Measurements from ENCODE around the gene KCNN1. TPM values are rescaled to one million over a fixed set of nuclear protein-coding genes. Genes with fewer than 3 reads are reported as not detected.

KCNN1 gene
- total and polyA plus RNA-seq, 2 of the 4 experiments (the other 2 are of a cell fraction): 0.09 TPM; not detected in 1

GRCh38 chr19:18016209-18016910 is 49.5 kb downstream of the KCNN1 start:
- intact Hi-C loops (cut with micrococcal nuclease): no loop called here

More at GRCh38 chr19:18016209-18016910, 49.5 kb downstream of the KCNN1 start:
- H3K4ac ChIP-seq (ENCODE audit: low read depth, low read length): no peak overlapping the region
- 85% methylated on average over 8 of the region's 14 CpGs; no CpG with 5 or more reads in 1 of the 2 experiments for WGBS, 2 experiments (ENCODE audit: extremely low coverage in 2 of 2, insufficient read length in 1 of 2)
- H2AK9ac ChIP-seq (replicated peaks; ENCODE audit: low read depth, low read length, poor library complexity): no peak overlapping the region
- no peak overlapping the region for H3K4me3 ChIP-seq (ENCODE audit: insufficient read depth, low read depth, low read length)
- in situ Hi-C loops (cut with MboI; ENCODE audit: low sequenced_read_pairs): loop anchor here (5.0 kb wide), 1 partner anchor 41 kb away; no protein-coding TSS in a partner anchor
- TF ChIP-seq FOS (IDR thresholded peaks at IDR 0.05; ENCODE audit: low read depth, low read length) (no peak), BHLHE40 (IDR thresholded peaks at IDR 0.05; ENCODE audit: low read depth, low read length) (no peak), POLR2A (IDR thresholded peaks at IDR 0.05; ENCODE audit: low read depth, low read length) (no peak), RFX5 (IDR thresholded peaks at IDR 0.05; ENCODE audit: low read depth, low read length) (no peak)
- H3K4me2 ChIP-seq (ENCODE audit: low read depth, low read length): no peak overlapping the region
- no peak for ATAC-seq (ENCODE audit: low read depth)
- H4K8ac ChIP-seq (ENCODE audit: low read depth in 2 of 2, low read length in 2 of 2): no peak overlapping the region
- H2AFZ ChIP-seq (replicated peaks; ENCODE audit: low read length, poor library complexity): no peak overlapping the region
- no peak overlapping the region; the same call in 1 of the 2 replicates for H3K56ac ChIP-seq (ENCODE audit: extremely low read depth, insufficient read depth, low read length)
- no peak overlapping the region for H4K91ac ChIP-seq (ENCODE audit: insufficient read depth, low read depth, low read length)
- ChIA-PET POLR2A (ENCODE audit: unreplicated experiment) (no interaction called here), CTCF (interaction anchor here (0.6 to 0.7 kb wide), 2 partner anchors 254 to 627 kb away, joined by 3 to 4 read pairs; no protein-coding TSS in a partner anchor)
- H2BK20ac ChIP-seq (ENCODE audit: low read depth, low read length): no peak overlapping the region
- dilution Hi-C loops (cut with HindIII; ENCODE audit: low sequenced_read_pairs, unreplicated experiment): no loop called here
- no peak overlapping the region for H4K5ac ChIP-seq (ENCODE audit: low read depth, low read length)
- H2BK15ac ChIP-seq (ENCODE audit: low read depth, low read length): no peak overlapping the region
- H2BK120ac ChIP-seq (ENCODE audit: low read depth, low read length): no peak overlapping the region
- H3K23ac ChIP-seq (ENCODE audit: low read depth, low read length): no peak overlapping the region
- H3K18ac ChIP-seq (ENCODE audit: low read depth, low read length): no peak overlapping the region
- H3K36me3 ChIP-seq (ENCODE audit: control insufficient read depth, insufficient read depth, low read length): peaks cover 15% of the 10 kb centered on the region
- H3K9me3 ChIP-seq (ENCODE audit: control insufficient read depth, insufficient read depth, low read length): no peaks in the 10 kb centered on the region
- no peaks in the 10 kb centered on the region for H3K27me3 ChIP-seq (ENCODE audit: control insufficient read depth, insufficient read depth, low read length)
- H3K9ac ChIP-seq (ENCODE audit: low read depth, low read length): no peak overlapping the region
- peak overlapping the region; percentile 23; the same call in 1 of the 2 replicates for H2AK5ac ChIP-seq (ENCODE audit: low read depth, low read length)
- no peak overlapping the region for H3K14ac ChIP-seq (replicated peaks; ENCODE audit: low read depth, low read length)
- no TSS peak for BruUV-seq (replicated peaks)
- no peak for DNase-seq
- H3K4me1 ChIP-seq (ENCODE audit: control insufficient read depth, insufficient read depth, low read length): peaks cover 13% of the 10 kb centered on the region
- 0 out of 4 replicates have a peak, but pooled peaks cover 0 to 2% of the 10 kb centered on the region in 2 experiments for H3K79me1 ChIP-seq (ENCODE audit: low read depth in 1 of 2, low read length in 2 of 2)
- no peak overlapping the region for H3K27ac ChIP-seq (ENCODE audit: insufficient read depth, low read length)
- H4K20me1 ChIP-seq (ENCODE audit: insufficient read depth, low read length): no peaks in the 10 kb centered on the region
- peaks cover 9% of the 10 kb centered on the region for H3K9me1 ChIP-seq (ENCODE audit: insufficient read depth, low read length)
- no peak overlapping the region for H2BK5ac ChIP-seq (ENCODE audit: low read depth, low read length, poor library complexity, severe bottlenecking)

Data from IMR-90 (cell line).